Measurements from ENCODE around the gene ABTB2. TPM values are rescaled to one million over a fixed set of nuclear protein-coding genes. Genes with fewer than 3 reads are reported as not detected.
A peak's percentile ranks its signal among the peaks of the same experiment; 100 is the strongest.
"Not testable (repeated sequence)": the region's sequence is repeated elsewhere in the genome, so short reads cannot be mapped to it uniquely, and the experiment has no call there.

The ABTB2 gene
- total and polyA plus RNA-seq, 2 donors (not counting 1 experiment from before 2014, with no cell fraction given), result 1.0 to 5.8 TPM

DNA sequence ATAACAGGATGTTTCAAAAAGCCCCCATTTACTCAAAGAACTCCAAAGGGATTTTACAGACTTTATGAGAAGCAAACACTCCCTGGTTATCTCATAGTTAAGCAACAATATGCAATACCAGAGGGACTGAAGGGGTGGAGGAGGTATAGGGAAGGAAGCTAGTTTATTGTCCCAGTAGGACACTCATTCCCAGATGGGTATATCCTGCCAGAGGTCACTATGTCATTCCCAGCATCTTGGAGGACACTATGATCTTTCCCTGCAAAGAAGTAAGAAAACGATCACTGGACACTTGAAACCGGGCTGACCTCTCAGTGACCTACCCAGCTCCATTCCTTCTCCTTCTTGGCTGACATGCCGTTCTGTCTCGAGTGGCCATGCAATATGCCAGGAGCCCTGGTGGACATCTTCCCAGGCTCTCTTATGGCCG, 137.9 kb downstream of the ABTB2 start:
- Histone ChIP-seq H3K27ac (ENCODE audit: insufficient read depth, low read length) (no peak overlapping the region), H3K4me3 (replicated peaks in 1 of 4; ENCODE audit: control extremely low read depth in 1 of 4, insufficient read depth in 1 of 4, low read depth in 3 of 4, low read length in 4 of 4) (no peak overlapping the region), H4K20me1 (ENCODE audit: control insufficient read depth, extremely low read depth, insufficient read depth, low read length) (no peaks in the 10 kb centered on the region), H3K4me2 (ENCODE audit: extremely low read depth, insufficient read depth, low read length) (no peak overlapping the region), H2AFZ (ENCODE audit: low read length) (no peak overlapping the region), H3K36me3 (ENCODE audit: control insufficient read depth, insufficient read depth, low read length) (no peaks in the 10 kb centered on the region), H3K9me3 (ENCODE audit: control insufficient read depth, insufficient read depth, low read depth, low read length) (no peaks in the 10 kb centered on the region), H3K27me3 (ENCODE audit: control insufficient read depth, insufficient read depth, low read length) (no peaks in the 10 kb centered on the region), H3K79me2 (ENCODE audit: control insufficient read depth, insufficient read depth, low read length) (no peaks in the 10 kb centered on the region), H3K4me1 (ENCODE audit: control insufficient read depth, extremely low read depth, insufficient read depth, low read length) (peaks cover 8% of the 10 kb centered on the region), H3K9ac (ENCODE audit: insufficient read depth, low read length) (no peak overlapping the region)
- peak in 1 of 2 donors; percentile 19 for DNase-seq (ENCODE audit: low read depth in 2 of 2)
- TF ChIP-seq, protein P1, sequence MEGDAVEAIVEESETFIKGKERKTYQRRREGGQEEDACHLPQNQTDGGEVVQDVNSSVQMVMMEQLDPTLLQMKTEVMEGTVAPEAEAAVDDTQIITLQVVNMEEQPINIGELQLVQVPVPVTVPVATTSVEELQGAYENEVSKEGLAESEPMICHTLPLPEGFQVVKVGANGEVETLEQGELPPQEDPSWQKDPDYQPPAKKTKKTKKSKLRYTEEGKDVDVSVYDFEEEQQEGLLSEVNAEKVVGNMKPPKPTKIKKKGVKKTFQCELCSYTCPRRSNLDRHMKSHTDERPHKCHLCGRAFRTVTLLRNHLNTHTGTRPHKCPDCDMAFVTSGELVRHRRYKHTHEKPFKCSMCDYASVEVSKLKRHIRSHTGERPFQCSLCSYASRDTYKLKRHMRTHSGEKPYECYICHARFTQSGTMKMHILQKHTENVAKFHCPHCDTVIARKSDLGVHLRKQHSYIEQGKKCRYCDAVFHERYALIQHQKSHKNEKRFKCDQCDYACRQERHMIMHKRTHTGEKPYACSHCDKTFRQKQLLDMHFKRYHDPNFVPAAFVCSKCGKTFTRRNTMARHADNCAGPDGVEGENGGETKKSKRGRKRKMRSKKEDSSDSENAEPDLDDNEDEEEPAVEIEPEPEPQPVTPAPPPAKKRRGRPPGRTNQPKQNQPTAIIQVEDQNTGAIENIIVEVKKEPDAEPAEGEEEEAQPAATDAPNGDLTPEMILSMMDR (conservative IDR thresholded peaks at IDR 0.05 in 1 of 2, IDR thresholded peaks at IDR 0.05 in 1 of 2; ENCODE audit: low read depth in 1 of 2, low read length in 2 of 2), result no peak
- no peak for TF ChIP-seq EZH2 (IDR thresholded peaks at IDR 0.05; ENCODE audit: low read length, missing control alignments)

DNA sequence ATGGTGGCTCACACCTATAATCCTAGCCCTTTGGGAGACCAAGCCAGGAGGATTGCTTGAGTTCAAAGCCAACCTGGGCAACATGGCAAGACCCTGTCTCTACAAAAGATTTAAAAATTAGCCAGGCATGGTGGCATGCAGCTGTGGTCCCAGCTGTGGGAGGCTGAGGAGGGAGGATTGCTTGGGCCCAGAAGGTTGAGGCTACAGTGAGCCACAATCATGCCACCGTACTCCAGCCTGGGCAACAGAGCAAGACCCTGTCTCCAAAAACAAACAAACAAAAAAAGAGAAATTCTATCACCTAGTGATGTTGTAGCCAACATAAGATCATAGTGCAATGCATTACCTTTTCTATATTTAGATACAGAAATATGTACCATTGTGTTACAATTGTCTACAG, 138.5 kb downstream of the ABTB2 start:
- Histone ChIP-seq H3K27ac (ENCODE audit: insufficient read depth, low read length) (no peak overlapping the region), H4K20me1 (ENCODE audit: control insufficient read depth, extremely low read depth, insufficient read depth, low read length) (no peaks in the 10 kb centered on the region), H3K36me3 (ENCODE audit: control insufficient read depth, insufficient read depth, low read length) (no peaks in the 10 kb centered on the region), H3K4me2 (ENCODE audit: extremely low read depth, insufficient read depth, low read length) (no peak overlapping the region), H3K9me3 (ENCODE audit: control insufficient read depth, insufficient read depth, low read depth, low read length) (no peaks in the 10 kb centered on the region), H2AFZ (ENCODE audit: low read length) (no peak overlapping the region), H3K9ac (ENCODE audit: insufficient read depth, low read length) (no peak overlapping the region), H3K27me3 (ENCODE audit: control insufficient read depth, insufficient read depth, low read length) (no peaks in the 10 kb centered on the region), H3K4me3 (replicated peaks in 1 of 4; ENCODE audit: control extremely low read depth in 1 of 4, insufficient read depth in 1 of 4, low read depth in 3 of 4, low read length in 4 of 4) (no peak overlapping the region), H3K79me2 (ENCODE audit: control insufficient read depth, insufficient read depth, low read length) (no peaks in the 10 kb centered on the region), H3K4me1 (ENCODE audit: control insufficient read depth, extremely low read depth, insufficient read depth, low read length) (peaks cover 9% of the 10 kb centered on the region)
- TF ChIP-seq, protein P1 (conservative IDR thresholded peaks at IDR 0.05 in 1 of 2, IDR thresholded peaks at IDR 0.05 in 1 of 2; ENCODE audit: low read depth in 1 of 2, low read length in 2 of 2), result no peak
- no peak for TF ChIP-seq EZH2 (IDR thresholded peaks at IDR 0.05; ENCODE audit: low read length, missing control alignments)
- DNase-seq (ENCODE audit: low read depth in 2 of 2), result no peak

DNA sequence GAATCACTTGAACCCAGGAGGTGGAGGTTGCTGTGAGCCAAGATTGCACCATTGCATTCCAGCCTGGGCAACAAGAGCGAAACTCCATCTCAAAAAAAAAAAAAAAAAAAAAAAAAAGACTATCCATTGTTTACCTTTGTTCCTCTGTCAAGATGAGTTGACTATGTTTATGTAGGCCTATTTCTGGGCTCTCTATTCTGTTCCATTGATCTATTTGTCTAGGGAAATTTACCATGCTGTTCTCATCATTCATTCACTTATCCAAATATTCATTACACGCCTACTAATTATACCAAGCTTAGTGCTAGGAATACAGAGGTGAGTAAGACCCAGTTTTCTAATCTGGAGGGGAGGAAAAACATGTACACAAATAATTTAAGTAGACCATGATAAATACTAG, 139.1 kb downstream of the ABTB2 start:
- H3K4me2 ChIP-seq (ENCODE audit: extremely low read depth, insufficient read depth, low read length), result not testable (repeated sequence)

More for the DNA sequence above, 139.1 kb downstream of the ABTB2 start:
- H3K9ac ChIP-seq (ENCODE audit: insufficient read depth, low read length); DNase-seq (ENCODE audit: low read depth in 2 of 2); H3K36me3 ChIP-seq (ENCODE audit: control insufficient read depth, insufficient read depth, low read length); H3K9me3 ChIP-seq (ENCODE audit: control insufficient read depth, insufficient read depth, low read depth, low read length); H3K27ac ChIP-seq (ENCODE audit: insufficient read depth, low read length); H3K4me1 ChIP-seq (ENCODE audit: control insufficient read depth, extremely low read depth, insufficient read depth, low read length); H2AFZ ChIP-seq (ENCODE audit: low read length); H3K4me3 ChIP-seq (replicated peaks in 1 of 4; ENCODE audit: control extremely low read depth in 1 of 4, insufficient read depth in 1 of 4, low read depth in 3 of 4, low read length in 4 of 4); H3K27me3 ChIP-seq (ENCODE audit: control insufficient read depth, insufficient read depth, low read length); H4K20me1 ChIP-seq (ENCODE audit: control insufficient read depth, extremely low read depth, insufficient read depth, low read length); H3K79me2 ChIP-seq (ENCODE audit: control insufficient read depth, insufficient read depth, low read length): not testable (repeated sequence)
